Measurements from ENCODE around the gene XRCC5.
"Not testable (repeated sequence)": the region's sequence is repeated elsewhere in the genome, so short reads cannot be mapped to it uniquely, and the experiment has no call there.

Gene XRCC5

DNA sequence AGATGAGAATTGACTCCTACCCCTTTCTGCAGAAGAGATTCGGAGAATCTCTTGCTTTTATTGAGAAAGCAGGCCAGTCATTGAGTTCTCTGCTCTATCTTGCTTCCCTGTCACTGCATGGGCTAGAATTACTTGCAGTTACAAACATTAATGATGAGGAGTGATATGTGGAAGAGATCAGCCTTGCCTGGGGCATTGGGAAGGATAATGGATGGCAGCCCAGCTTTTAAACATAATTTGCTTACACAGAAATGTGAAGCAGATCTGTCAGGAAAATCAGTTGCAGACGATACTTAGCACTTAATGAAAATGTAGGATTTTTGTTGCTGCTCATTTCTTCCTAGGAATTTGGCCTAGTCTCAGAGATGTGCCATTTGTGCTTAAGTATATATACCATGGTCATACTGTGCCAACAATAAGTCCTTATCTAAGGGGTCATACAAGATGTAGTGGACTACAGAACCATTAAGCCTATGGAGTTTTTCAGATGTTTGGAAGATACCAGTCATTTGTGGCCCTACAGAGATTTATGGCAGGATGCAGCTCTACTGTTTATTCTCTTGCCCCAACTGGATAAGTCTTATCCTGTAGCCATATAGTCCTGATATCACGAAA lies 92.7 kb downstream of the XRCC5 start:
- no peak for DNase-seq (ENCODE audit: low spot score)

- DNase-seq (ENCODE audit: low spot score) = no peak
These were observed 93.6 kb downstream of the XRCC5 start for GRCh38 chr2:216202626-216203250.

DNA sequence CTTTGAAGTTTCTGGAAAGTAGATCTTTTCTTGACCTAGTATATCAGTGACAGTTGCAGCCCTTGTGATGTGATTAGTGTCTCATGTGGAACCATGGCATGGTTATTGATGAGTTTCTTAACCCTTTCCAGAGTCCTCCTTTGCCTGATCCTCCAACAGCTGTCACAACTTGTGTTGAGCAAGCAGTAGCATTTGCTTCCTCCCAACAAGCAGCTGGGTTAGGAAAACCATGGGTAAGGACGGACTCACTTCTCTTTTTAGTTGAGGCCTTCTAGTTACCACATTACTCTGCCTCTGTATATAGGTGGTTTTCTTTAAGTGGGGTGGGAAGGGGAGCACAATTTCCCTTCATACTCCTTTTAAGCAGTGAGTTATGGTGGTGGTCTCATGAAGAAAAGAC lies 96.3 kb downstream of the XRCC5 start:
- DNase-seq (ENCODE audit: low spot score) = no peak

DNA sequence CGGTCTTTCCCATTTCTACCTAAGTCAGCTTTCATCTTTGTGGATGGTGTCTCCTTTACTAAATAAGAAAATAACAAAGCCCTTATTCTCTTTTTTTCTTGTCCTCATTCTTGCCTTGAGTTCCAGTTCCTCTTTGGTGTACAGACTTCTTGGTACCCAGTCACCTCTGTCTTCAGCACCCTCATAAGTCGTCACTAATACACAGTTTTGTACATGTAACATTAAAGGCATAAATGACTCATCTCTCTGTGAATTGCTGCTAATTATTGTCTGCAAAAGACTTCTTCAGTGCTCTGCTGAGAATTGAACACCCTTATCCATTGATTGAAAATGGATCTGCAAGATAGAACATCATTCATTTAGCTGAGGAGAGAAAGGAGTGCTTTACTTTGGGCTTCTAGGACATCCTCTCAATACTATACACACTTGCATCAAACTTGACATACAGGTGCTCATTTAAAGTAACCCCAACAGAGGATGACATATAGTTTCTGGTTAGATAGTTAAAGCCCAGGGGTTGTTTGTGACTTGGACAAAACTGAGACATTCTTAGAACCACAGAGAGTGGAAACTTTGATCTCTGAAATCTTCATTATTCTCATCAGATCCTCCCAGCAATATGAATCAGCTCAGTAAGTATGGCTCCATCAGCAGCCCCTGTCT lies 97.0 kb downstream of the XRCC5 start:
- no peak for DNase-seq (ENCODE audit: low spot score)

GRCh38 chr2:216206821-216207220 lies 97.7 kb downstream of the XRCC5 start:
- DNase-seq (ENCODE audit: low spot score) = no peak

- not testable (repeated sequence) for DNase-seq (ENCODE audit: low spot score)
These were observed 99.5 kb downstream of the XRCC5 start for GRCh38 chr2:216208661-216209060.

- DNase-seq (ENCODE audit: low spot score) = no peak
These were observed 101.8 kb downstream of the XRCC5 start for GRCh38 chr2:216210701-216211540.

DNA sequence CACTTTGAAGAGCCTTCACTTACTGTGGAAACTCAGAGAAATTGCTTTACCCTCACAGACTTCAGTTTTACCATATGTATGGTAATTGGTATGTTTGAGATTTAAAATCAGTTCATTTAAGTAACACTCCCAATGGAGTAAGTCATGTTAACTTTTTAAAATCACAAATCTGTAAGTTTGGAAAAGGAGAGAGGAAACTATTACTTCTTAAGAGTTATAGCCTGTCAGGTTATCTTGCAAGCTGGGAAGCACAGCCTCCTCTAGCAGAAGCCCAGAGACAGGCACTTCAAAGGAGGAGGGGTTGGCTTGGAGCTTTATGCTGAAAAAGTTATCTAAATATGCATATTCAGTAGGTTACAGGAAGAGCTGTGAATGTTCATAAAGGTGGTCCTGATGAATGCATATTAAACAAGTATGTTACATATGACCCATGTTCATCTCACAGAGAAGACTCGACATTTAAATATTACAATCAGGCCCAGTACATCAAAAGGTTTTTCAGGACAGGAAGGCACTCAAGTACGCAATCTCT lies 102.5 kb downstream of the XRCC5 start:
- no peak for DNase-seq (ENCODE audit: low spot score)

GRCh38 chr2:216214768-216215167 lies 105.6 kb downstream of the XRCC5 start:
- DNase-seq (ENCODE audit: low spot score) = no peak

- DNase-seq (ENCODE audit: low spot score) = no peak
These were observed 106.7 kb downstream of the XRCC5 start for GRCh38 chr2:216215658-216216390.

DNA sequence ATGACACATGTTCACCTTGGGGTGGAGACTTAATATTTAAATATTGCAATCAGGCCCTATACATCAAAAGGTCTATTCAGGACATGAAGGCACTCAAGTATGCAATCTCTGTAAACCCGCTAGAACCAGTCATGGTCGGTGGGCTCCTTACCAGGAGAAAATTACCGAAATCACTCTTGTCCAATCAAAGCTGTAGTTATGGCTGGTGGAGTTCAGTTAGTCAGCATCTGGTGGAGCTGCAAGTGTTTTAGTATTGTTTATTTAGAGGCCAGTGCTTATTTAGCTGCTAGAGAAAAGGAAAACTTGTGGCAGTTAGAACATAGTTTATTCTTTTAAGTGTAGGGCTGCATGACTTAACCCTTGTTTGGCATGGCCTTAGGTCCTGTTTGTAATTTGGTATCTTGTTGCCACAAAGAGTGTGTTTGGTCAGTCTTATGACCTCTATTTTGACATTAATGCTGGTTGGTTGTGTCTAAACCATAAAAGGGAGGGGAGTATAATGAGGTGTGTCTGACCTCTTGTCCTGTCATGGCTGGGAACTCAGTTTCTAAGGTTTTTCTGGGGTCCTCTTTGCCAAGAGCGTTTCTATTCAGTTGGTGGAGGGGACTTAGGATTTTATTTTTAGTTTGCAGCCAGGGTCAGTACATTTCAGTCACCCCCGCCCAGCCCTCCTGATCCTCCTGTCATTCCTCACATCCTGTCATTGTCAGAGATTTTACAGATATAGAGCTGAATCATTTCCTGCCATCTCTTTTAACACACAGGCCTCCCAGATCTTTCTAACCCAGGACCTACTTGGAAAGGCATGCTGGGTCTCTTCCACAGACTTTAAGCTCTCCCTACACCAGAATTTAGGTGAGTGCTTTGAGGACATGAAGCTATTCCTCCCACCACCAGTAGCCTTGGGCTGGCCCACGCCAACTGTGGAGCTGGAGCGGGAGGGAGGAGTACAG lies 108.1 kb downstream of the XRCC5 start:
- DNase-seq (ENCODE audit: low spot score) = no peak

- no peak for DNase-seq (ENCODE audit: low spot score)
These were observed 108.7 kb downstream of the XRCC5 start for GRCh38 chr2:216217904-216218260.

DNA sequence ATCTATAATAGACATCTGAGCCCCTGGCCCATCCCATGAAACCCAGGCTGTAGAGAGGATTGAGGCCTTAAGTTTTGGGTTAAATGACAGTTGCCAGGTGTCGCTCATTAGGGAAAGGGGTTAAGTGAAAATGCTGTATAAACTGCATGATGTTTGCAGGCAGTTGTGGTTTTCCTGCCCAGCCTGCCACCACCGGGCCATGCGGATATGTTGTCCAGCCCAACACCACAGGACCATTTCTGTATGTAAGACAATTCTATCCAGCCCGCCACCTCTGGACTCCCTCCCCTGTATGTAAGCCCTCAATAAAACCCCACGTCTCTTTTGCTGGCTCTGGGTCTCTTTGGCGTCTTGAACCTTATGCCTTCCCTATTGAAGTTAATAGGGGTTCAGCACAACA lies 110.7 kb downstream of the XRCC5 start:
- no peak for DNase-seq (ENCODE audit: low spot score)

DNA sequence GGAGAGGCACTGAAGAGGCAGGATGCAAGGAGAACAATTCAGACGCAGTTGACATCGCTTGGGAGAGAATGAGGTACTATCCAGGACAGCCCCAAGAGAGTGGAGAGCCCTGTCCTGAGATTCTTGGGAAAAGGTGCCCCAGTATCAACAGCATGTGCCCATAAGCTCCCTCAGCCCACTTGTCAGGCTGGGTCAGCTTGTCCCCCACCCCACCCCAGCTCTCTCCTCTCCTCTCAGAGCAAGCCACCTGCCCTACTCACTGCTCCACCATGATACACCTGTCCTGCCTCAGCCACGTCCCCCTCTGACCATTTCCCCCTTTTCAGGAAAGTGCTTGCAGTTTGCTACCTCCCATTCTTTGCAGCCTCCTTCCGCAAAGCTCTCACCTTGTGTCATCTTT lies 111.8 kb downstream of the XRCC5 start:
- no peak for DNase-seq (ENCODE audit: low spot score)

DNA sequence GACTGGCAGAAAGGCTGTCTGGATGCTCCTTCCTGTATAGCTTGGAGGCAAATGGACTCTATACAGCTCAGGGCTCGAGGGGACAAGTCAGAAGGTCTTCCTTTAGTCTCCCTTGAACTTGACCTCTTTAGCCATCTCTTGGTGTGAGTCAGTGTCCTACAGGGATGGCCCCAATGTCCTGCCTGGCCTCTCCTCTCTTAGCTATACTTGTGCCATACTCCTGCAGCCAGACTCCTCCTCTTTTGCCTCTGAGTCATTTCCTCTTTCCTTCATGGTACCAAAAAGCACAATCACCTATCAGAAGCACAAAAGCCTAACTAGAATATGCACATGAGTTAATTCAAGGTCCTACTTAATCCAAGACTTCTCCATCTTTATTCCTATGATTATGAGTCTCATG lies 112.7 kb downstream of the XRCC5 start:
- no peak for DNase-seq (ENCODE audit: low spot score)

DNA sequence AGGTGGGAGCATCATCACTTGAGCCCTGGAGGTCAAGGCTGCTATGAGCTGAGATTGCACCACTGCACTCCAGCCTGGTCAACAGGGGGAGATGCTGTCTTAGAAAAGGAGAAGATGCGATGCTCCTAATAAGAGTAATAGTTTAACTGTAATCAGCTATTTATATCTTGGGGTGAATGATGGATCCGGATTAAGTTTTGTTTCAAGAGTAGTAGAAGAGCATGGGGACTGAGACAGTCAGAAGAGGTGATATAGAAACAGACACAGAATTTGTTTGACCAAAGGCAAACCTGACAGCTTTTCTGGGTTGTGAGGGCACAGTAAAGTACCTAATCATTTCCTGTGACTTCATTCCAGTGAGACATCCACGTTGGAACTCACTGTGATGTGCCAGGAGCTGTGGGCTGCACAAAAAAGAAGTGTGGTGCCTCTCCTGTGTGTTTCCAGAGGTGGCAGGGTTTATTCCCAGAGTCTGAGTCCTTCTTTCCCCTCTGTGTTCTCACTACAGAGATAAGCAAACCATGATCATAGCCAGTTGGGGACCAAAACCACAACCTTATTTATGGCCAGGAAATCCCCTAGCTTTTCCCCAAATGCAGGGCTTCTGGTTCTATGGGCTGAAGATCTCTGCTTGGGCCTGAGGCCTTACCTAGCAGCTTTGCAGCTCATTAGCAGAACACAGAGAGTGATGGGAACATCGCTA lies 113.7 kb downstream of the XRCC5 start:
- DNase-seq (ENCODE audit: low spot score) = no peak

DNA sequence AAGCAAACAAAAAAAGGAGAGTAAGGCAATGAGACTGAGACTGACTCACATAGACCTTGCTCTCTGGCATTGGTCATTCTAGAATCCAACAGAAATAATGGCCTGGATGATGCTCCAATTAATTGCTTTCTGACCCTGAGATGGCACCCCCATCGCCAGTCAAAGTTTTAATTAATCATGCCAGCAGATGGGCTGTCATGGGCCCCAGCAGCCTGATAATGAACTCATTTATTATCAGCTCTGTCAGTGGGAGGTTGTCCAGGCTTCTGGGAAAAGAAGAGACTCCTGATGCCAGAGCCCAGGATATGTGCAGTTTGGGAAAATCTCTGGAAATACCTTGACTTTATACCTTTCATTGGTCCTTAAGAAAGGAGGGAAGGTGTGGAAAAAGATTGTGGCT lies 115.2 kb downstream of the XRCC5 start:
- no peak for DNase-seq (ENCODE audit: low spot score)

GRCh38 chr2:216229277-216229914 lies 120.2 kb downstream of the XRCC5 start:
- no peak for DNase-seq (ENCODE audit: low spot score)

- DNase-seq (ENCODE audit: low spot score) = no peak
These were observed 122.7 kb downstream of the XRCC5 start for GRCh38 chr2:216231867-216232266.

DNA sequence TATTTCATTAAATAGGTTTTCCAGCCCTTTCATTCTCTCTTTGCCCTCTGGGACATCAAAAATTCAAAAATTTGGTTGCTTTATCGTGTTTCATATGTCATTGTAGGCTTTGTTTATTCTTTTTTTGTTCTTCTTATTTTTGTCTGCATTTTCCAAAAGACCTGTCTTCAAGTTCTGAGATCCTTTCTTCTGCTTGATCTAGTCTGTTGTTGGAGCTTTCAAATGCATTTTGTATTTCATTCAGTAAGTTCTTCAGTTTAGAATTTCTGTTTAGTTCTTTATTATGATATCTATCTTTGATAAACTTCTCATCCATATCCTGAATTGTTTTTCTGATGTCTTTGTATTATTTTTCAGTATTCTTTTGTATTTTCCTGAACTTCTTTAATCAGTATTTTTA lies 123.6 kb downstream of the XRCC5 start:
- DNase-seq (ENCODE audit: low spot score) = no peak
